ENCODE results near the gene ATP7A. TPM values are rescaled to one million over a fixed set of nuclear protein-coding genes. Genes with fewer than 3 reads are reported as not detected.

The ATP7A gene
- total RNA-seq, 1 experiment from 2014 or later = 6.3 TPM

DNA sequence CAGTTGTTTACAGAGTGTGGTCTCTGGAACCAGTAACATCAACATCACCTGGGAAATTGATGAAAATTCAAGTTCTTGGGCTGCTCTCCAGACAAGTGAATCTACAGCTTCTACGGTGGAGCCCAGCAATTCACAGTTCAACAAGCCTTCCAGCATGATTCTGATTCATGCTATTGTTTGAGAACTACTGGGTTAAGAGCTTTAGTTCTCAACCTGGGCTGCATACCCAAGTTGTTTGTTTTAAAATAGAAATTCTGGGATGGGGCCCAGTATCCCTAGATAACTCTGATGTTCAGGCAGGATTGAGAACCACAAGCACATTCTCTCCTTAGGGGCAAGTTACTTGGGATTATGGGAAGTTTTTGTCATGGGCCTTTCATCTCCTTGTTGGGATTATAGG is 155.6 kb downstream of the ATP7A start (continued):
- TF ChIP-seq, protein P1, sequence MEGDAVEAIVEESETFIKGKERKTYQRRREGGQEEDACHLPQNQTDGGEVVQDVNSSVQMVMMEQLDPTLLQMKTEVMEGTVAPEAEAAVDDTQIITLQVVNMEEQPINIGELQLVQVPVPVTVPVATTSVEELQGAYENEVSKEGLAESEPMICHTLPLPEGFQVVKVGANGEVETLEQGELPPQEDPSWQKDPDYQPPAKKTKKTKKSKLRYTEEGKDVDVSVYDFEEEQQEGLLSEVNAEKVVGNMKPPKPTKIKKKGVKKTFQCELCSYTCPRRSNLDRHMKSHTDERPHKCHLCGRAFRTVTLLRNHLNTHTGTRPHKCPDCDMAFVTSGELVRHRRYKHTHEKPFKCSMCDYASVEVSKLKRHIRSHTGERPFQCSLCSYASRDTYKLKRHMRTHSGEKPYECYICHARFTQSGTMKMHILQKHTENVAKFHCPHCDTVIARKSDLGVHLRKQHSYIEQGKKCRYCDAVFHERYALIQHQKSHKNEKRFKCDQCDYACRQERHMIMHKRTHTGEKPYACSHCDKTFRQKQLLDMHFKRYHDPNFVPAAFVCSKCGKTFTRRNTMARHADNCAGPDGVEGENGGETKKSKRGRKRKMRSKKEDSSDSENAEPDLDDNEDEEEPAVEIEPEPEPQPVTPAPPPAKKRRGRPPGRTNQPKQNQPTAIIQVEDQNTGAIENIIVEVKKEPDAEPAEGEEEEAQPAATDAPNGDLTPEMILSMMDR (IDR thresholded peaks at IDR 0.05 in 2 of 3, conservative IDR thresholded peaks at IDR 0.05 in 1 of 3; ENCODE audit: borderline replicate concordance in 1 of 3, insufficient read depth in 1 of 3, low read depth in 2 of 3, low read length in 2 of 3) = no peak
- TF ChIP-seq CBX3 (IDR thresholded peaks at IDR 0.05; ENCODE audit: low read depth) (no peak), EZH2 (IDR thresholded peaks at IDR 0.05) (no peak), YY1 (IDR thresholded peaks at IDR 0.05; ENCODE audit: extremely low read depth, insufficient replicate concordance, low read depth, low read length) (no peak), ZFX (IDR thresholded peaks at IDR 0.05) (no peak), SIN3A (IDR thresholded peaks at IDR 0.05; ENCODE audit: low read depth) (no peak)

GRCh38 chrX:78071331-78071730 is 160.8 kb downstream of the ATP7A start:
- H3K27ac ChIP-seq (ENCODE audit: low read depth, low read length) = no peak overlapping the region
- H3K9me3 ChIP-seq (ENCODE audit: control insufficient read depth in 1 of 2, insufficient read depth in 1 of 2, low read depth in 1 of 2, low read length in 2 of 2) = no peaks in the 10 kb centered on the region
- RAD21 ChIA-PET (ENCODE audit: low non-redundant PET in 1 of 2, low total read pairs in 2 of 2, uncharacterized antibody in 2 of 2, unreplicated experiment in 2 of 2) = no interaction called here
- H4K20me1 ChIP-seq (ENCODE audit: insufficient read depth) = no peaks in the 10 kb centered on the region
- no peak overlapping the region for H3K4me2 ChIP-seq (ENCODE audit: low read length)
- H3K79me2 ChIP-seq (ENCODE audit: insufficient read depth, low read length) = no peaks in the 10 kb centered on the region
- TF ChIP-seq MAX (IDR thresholded peaks at IDR 0.05) (no peak), EZH2 (IDR thresholded peaks at IDR 0.05) (no peak), ATF3 (IDR thresholded peaks at IDR 0.05) (no peak), TCF7L2 (IDR thresholded peaks at IDR 0.05; ENCODE audit: borderline replicate concordance, extremely low read depth, insufficient read depth, insufficient read length) (no peak), SP1 (IDR thresholded peaks at IDR 0.05; ENCODE audit: low read depth) (no peak), CEBPB (IDR thresholded peaks at IDR 0.05; ENCODE audit: low read depth) (no peak), ZFX (IDR thresholded peaks at IDR 0.05) (no peak), SRF (IDR thresholded peaks at IDR 0.05; ENCODE audit: low read depth) (no peak)
- TF ChIP-seq, protein P2, sequence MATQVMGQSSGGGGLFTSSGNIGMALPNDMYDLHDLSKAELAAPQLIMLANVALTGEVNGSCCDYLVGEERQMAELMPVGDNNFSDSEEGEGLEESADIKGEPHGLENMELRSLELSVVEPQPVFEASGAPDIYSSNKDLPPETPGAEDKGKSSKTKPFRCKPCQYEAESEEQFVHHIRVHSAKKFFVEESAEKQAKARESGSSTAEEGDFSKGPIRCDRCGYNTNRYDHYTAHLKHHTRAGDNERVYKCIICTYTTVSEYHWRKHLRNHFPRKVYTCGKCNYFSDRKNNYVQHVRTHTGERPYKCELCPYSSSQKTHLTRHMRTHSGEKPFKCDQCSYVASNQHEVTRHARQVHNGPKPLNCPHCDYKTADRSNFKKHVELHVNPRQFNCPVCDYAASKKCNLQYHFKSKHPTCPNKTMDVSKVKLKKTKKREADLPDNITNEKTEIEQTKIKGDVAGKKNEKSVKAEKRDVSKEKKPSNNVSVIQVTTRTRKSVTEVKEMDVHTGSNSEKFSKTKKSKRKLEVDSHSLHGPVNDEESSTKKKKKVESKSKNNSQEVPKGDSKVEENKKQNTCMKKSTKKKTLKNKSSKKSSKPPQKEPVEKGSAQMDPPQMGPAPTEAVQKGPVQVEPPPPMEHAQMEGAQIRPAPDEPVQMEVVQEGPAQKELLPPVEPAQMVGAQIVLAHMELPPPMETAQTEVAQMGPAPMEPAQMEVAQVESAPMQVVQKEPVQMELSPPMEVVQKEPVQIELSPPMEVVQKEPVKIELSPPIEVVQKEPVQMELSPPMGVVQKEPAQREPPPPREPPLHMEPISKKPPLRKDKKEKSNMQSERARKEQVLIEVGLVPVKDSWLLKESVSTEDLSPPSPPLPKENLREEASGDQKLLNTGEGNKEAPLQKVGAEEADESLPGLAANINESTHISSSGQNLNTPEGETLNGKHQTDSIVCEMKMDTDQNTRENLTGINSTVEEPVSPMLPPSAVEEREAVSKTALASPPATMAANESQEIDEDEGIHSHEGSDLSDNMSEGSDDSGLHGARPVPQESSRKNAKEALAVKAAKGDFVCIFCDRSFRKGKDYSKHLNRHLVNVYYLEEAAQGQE (IDR thresholded peaks at IDR 0.05; ENCODE audit: low read depth) = no peak
- TF ChIP-seq, protein P3, sequence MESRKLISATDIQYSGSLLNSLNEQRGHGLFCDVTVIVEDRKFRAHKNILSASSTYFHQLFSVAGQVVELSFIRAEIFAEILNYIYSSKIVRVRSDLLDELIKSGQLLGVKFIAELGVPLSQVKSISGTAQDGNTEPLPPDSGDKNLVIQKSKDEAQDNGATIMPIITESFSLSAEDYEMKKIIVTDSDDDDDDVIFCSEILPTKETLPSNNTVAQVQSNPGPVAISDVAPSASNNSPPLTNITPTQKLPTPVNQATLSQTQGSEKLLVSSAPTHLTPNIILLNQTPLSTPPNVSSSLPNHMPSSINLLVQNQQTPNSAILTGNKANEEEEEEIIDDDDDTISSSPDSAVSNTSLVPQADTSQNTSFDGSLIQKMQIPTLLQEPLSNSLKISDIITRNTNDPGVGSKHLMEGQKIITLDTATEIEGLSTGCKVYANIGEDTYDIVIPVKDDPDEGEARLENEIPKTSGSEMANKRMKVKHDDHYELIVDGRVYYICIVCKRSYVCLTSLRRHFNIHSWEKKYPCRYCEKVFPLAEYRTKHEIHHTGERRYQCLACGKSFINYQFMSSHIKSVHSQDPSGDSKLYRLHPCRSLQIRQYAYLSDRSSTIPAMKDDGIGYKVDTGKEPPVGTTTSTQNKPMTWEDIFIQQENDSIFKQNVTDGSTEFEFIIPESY (IDR thresholded peaks at IDR 0.05; ENCODE audit: extremely low read depth, insufficient replicate concordance, low read length) = no peak
- DNase-seq (ENCODE audit: low read depth, low spot score) (no peak), ATAC-seq (no peak)
- peaks cover 12 to 23% of the 10 kb centered on the region in 2 experiments for H3K4me1 ChIP-seq (ENCODE audit: control insufficient read depth in 1 of 2, insufficient read depth in 2 of 2, low read length in 2 of 2)
- POLR2A ChIA-PET = no interaction called here
- H2AFZ ChIP-seq (ENCODE audit: low read depth, low read length, poor library complexity, severe bottlenecking) = no peak overlapping the region
- H3K4me3 ChIP-seq (replicated peaks in 1 of 2; ENCODE audit: low read depth in 1 of 2, low read length in 2 of 2) = no peak overlapping the region
- intact Hi-C loops (cut with micrococcal nuclease) = no loop called here
- H3K27me3 ChIP-seq (ENCODE audit: insufficient read depth, low read length) = no peaks in the 10 kb centered on the region
- CTCF ChIA-PET = no interaction called here
- BruUV-seq (replicated peaks) = no TSS peak
- no peak overlapping the region for H3K9ac ChIP-seq (ENCODE audit: low read length)
- no peaks in the 10 kb centered on the region for H3K36me3 ChIP-seq (ENCODE audit: control insufficient read depth in 1 of 2, insufficient read depth in 2 of 2, low read length in 2 of 2)
- no peaks in the 10 kb centered on the region for H3K9me2 ChIP-seq (ENCODE audit: insufficient read depth)
